PC-9 (cell line): ENCODE results near the gene S100A16.
"Not testable (repeated sequence)": the region's sequence is repeated elsewhere in the genome, so short reads cannot be mapped to it uniquely, and the experiment has no call there.

Source experiments
- EZH2 ChIP-seq: fragments of 200-600 bp; sonication (generic); IDR thresholded peaks from 2 replicates; pipeline ENCODE4 v1.8.0; 2017; ENCODE audit warnings: antibody characterized with exemption, low read depth
- TF ChIP-seq, protein P1 (sequence below): fragments of 200-600 bp; sonication (generic); conservative IDR thresholded peaks from 2 replicates; pipeline ENCODE4 v1.6.1; 2017; ENCODE audit warnings: mixed run types, antibody characterized with exemption, mild to moderate bottlenecking, moderate library complexity

- TF ChIP-seq, protein P1, sequence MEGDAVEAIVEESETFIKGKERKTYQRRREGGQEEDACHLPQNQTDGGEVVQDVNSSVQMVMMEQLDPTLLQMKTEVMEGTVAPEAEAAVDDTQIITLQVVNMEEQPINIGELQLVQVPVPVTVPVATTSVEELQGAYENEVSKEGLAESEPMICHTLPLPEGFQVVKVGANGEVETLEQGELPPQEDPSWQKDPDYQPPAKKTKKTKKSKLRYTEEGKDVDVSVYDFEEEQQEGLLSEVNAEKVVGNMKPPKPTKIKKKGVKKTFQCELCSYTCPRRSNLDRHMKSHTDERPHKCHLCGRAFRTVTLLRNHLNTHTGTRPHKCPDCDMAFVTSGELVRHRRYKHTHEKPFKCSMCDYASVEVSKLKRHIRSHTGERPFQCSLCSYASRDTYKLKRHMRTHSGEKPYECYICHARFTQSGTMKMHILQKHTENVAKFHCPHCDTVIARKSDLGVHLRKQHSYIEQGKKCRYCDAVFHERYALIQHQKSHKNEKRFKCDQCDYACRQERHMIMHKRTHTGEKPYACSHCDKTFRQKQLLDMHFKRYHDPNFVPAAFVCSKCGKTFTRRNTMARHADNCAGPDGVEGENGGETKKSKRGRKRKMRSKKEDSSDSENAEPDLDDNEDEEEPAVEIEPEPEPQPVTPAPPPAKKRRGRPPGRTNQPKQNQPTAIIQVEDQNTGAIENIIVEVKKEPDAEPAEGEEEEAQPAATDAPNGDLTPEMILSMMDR: not testable (repeated sequence)
- TF ChIP-seq EZH2: not testable (repeated sequence)
Observed at GRCh38 chr1:153575081-153575491, 37.9 kb downstream of the S100A16 start.
